K562 (cell line): ENCODE data around the gene PATE4. TPM values are rescaled to one million over a fixed set of nuclear protein-coding genes. Genes with fewer than 3 reads are reported as not detected.

Experiments used
- ATAC-seq: fragments of 200-7000 bp; cut with Tn5 transposase; 3 replicates; pipeline ENCODE4 v1.9.1; 2020; ENCODE audit warnings: moderate library complexity
- BruUV-seq: library from RNA; stranded (reverse); fragments of 400-500 nt; replicated peaks from 2 replicates; lab custom pipeline; 2021; lab: Mats Ljungman, UMichigan
- CTCF ChIA-PET: fragments of 300-600 bp; formaldehyde crosslinking; extraction: SDS; loops from one replicate; lab custom pipeline; 2021; ENCODE audit warnings: low intra/inter-chr PET ratio; lab: Yijun Ruan, JAX
- POLR2A ChIA-PET: fragments of 300-600, 350-650 bp; sonication (Branson Sonifier 250); formaldehyde crosslinking; extraction: SDS; loops from one replicate; lab custom pipeline; 2021; ENCODE audit warnings: antibody characterized with exemption, inconsistent platforms; lab: Yijun Ruan, JAX
- DNase-seq, 4 experiments: peaks; one replicate each; pipeline versions ENCODE4 v3.0.0 to v3.0.0-alpha.2; 2011 to 2018; ENCODE audit warnings: low spot score in 3 of 4, mixed read lengths in 3 of 4; ENCODE audit errors: extremely low read depth in 1 of 4
- FAIRE-seq: peaks from 2 replicates; lab custom pipeline; 2011; peaks lifted over from hg19 to GRCh38; lab: Jason Lieb, UNC
- H2AFZ ChIP-seq: 2 replicates; pipeline ENCODE4 v1.6.0; 2011; ENCODE audit warnings: low read depth, low read length, control low read depth, inconsistent platforms
- H3K27ac ChIP-seq: fragments of 200-600 bp; 3 replicates; pipeline ENCODE4 v1.8.0; 2011; ENCODE audit warnings: low read depth, mild to moderate bottlenecking, control low read depth, inconsistent platforms, low read length, moderate library complexity, mixed read lengths; ENCODE audit errors: extremely low read depth
- H3K27me3 ChIP-seq, 2 experiments: fragments of 300-600 bp in 1 of 2; 2 replicates in 1 of 2; 3 replicates in 1 of 2; pipeline versions ENCODE4 v1.6.0 to v1.8.0; 2011; ENCODE audit warnings: inconsistent platforms in 2 of 2, low read length in 2 of 2, mild to moderate bottlenecking in 1 of 2, mixed read lengths in 1 of 2, moderate library complexity in 1 of 2; ENCODE audit not compliant: control insufficient read depth in 2 of 2, insufficient read depth in 2 of 2
- H3K36me3 ChIP-seq: fragments of 300-600 bp; 3 replicates; pipeline ENCODE4 v1.8.0; 2011; ENCODE audit warnings: mild to moderate bottlenecking, low read length, inconsistent platforms; ENCODE audit not compliant: control insufficient read depth, insufficient read depth
- H3K4me1 ChIP-seq, 2 experiments: fragments of 200-600 bp in 1 of 2; replicated peaks in 1 of 2; 2 replicates in 1 of 2; 3 replicates in 1 of 2; pipeline versions ENCODE4 v1.5.1 to v1.8.0; 2011; ENCODE audit warnings: inconsistent platforms in 2 of 2, low read length in 2 of 2, mild to moderate bottlenecking in 1 of 2, mixed read lengths in 1 of 2, moderate library complexity in 1 of 2; ENCODE audit not compliant: control insufficient read depth in 2 of 2, insufficient read depth in 2 of 2
- H3K4me2 ChIP-seq: 2 replicates; pipeline ENCODE4 v1.6.1; 2011; ENCODE audit warnings: low read length, control low read depth, inconsistent platforms, mixed read lengths; ENCODE audit not compliant: insufficient read depth
- H3K4me3 ChIP-seq: fragments of 200-600 bp; sonication (generic), shearing (Covaris generic); 2 replicates; pipeline ENCODE4 v1.5.1; 2016; ENCODE audit warnings: control low read depth, inconsistent platforms
- H3K79me2 ChIP-seq: fragments of 200-600 bp; 3 replicates; pipeline ENCODE4 v1.8.0; 2011; ENCODE audit warnings: low read length, inconsistent platforms; ENCODE audit not compliant: control insufficient read depth, insufficient read depth
- H3K9ac ChIP-seq, 2 experiments: 2 replicates each; pipeline versions ENCODE4 v1.6.0 to v1.6.1; 2011; ENCODE audit warnings: low read depth in 2 of 2, low read length in 2 of 2, control low read depth in 1 of 2, inconsistent platforms in 1 of 2, mild to moderate bottlenecking in 1 of 2, mixed read lengths in 1 of 2; ENCODE audit not compliant: insufficient read depth in 1 of 2
- H3K9me1 ChIP-seq: one replicate; pipeline ENCODE4 v1.6.0; 2011; ENCODE audit warnings: inconsistent platforms, mild to moderate bottlenecking, low read length, moderate library complexity; ENCODE audit not compliant: control insufficient read depth, insufficient read depth
- H3K9me3 ChIP-seq: replicated peaks from 2 replicates; pipeline ENCODE4 v1.5.1; 2011; ENCODE audit warnings: low read depth, low read length, inconsistent platforms; ENCODE audit not compliant: control insufficient read depth, insufficient read depth
- H4K20me1 ChIP-seq: replicated peaks from 2 replicates; pipeline ENCODE4 v1.6.1; 2011; ENCODE audit warnings: low read length, inconsistent platforms, mixed read lengths; ENCODE audit not compliant: control insufficient read depth, insufficient read depth
- ARID1B ChIP-seq: fragments of 450-650 bp; IDR thresholded peaks from 2 replicates; pipeline ENCODE4 v1.6.1; 2016; ENCODE audit warnings: antibody characterized with exemption, mild to moderate bottlenecking, inconsistent platforms
- DDX20 ChIP-seq: fragments of 450-650 bp; IDR thresholded peaks from 2 replicates; pipeline ENCODE4 v1.6.1; 2016; ENCODE audit warnings: missing genetic modification characterization, low read depth, mild to moderate bottlenecking, missing compliant biosample characterization, moderate library complexity
- EP400 ChIP-seq: fragments of 450-650 bp; IDR thresholded peaks from 2 replicates; pipeline ENCODE4 v1.6.1; 2017; ENCODE audit warnings: antibody characterized with exemption, mild to moderate bottlenecking, moderate library complexity
- HBP1 ChIP-seq: fragments of 450-650 bp; formaldehyde crosslinking; IDR thresholded peaks from 2 replicates; pipeline ENCODE4 v1.4.0; 2022; ENCODE audit warnings: missing genetic modification characterization
- NCOA6 ChIP-seq: fragments of 450-650 bp; IDR thresholded peaks from 2 replicates; pipeline ENCODE4 v1.6.1; 2017; ENCODE audit warnings: mild to moderate bottlenecking
- NCOR1 ChIP-seq: fragments of 450-650 bp; IDR thresholded peaks from 2 replicates; pipeline ENCODE4 v1.6.1; 2016; ENCODE audit warnings: mild to moderate bottlenecking, moderate library complexity
- NFRKB ChIP-seq: fragments of 450-650 bp; IDR thresholded peaks from 2 replicates; pipeline ENCODE4 v1.6.1; 2016; ENCODE audit warnings: low read depth
- PURB ChIP-seq: sonication (generic); formaldehyde crosslinking; IDR thresholded peaks from 2 replicates; pipeline ENCODE4 v1.9.0; 2021; ENCODE audit warnings: low read depth, mild to moderate bottlenecking, missing genetic modification reagents
- SMAD4 ChIP-seq: fragments of 250-450 bp; sonication (Bioruptor Pico); conservative IDR thresholded peaks from 2 replicates; pipeline ENCODE4 v1.8.0; 2021; ENCODE audit warnings: inconsistent platforms, mild to moderate bottlenecking, moderate library complexity
- SRSF3 ChIP-seq: fragments of 200-400 bp; formaldehyde crosslinking; IDR thresholded peaks from 2 replicates; pipeline ENCODE4 v1.6.1; 2016; ENCODE audit warnings: mild to moderate bottlenecking, low read length, moderate library complexity; ENCODE audit not compliant: insufficient read depth
- ZNF12 ChIP-seq: sonication (generic); formaldehyde crosslinking; IDR thresholded peaks from 2 replicates; pipeline ENCODE4 v1.4.0; 2020; ENCODE audit warnings: mild to moderate bottlenecking, missing genetic modification reagents
- ZNF512 ChIP-seq: IDR thresholded peaks from 2 replicates; pipeline ENCODE4 v1.6.1; 2016; ENCODE audit warnings: missing genetic modification characterization, missing compliant biosample characterization
- ZNF551 ChIP-seq: fragments of 250-450 bp; sonication (Bioruptor Pico); IDR thresholded peaks from 2 replicates; pipeline ENCODE4 v1.5.0; 2021; ENCODE audit warnings: mild to moderate bottlenecking, moderate library complexity
- ZNF644 ChIP-seq: fragments of 200-800 bp; sonication (Bioruptor generic); IDR thresholded peaks from 2 replicates; pipeline ENCODE4 v1.6.1; 2016; ENCODE audit warnings: low read depth, missing genetic modification characterization, missing compliant biosample characterization
- WGBS: fragments of 100-300 bp; shearing (Covaris generic); methylation state at CpG from one replicate; pipeline ENCODE4 v1.1.6; 2016; ENCODE audit warnings: low coverage, mixed read lengths; ENCODE audit not compliant: insufficient coverage; ENCODE audit errors: missing lambda C conversion rate; 5-methylcytosine and 5-hydroxymethylcytosine counted together
- in situ Hi-C: fragments of 300-500 bp; cut with MboI; formaldehyde crosslinking; loops from 4 replicates; pipeline ENCODE4 v1.15.0; 2018; ENCODE audit warnings: inconsistent platforms, mixed read lengths
- intact Hi-C: fragments of 100-400 bp; cut with micrococcal nuclease; formaldehyde crosslinking; loops from 2 replicates; pipeline ENCODE4 v1.14.2; 2022
- polyA plus RNA-seq, 8 experiments: library from polyadenylated mRNA; depleted of rRNA in 4 of 8; stranded (reverse) in 5 of 8; unstranded in 3 of 8; fragments of >200 nt; fragmentation: Nextera tagmentation in 2 of 8; fragmentation: Illumina TruSeq in 1 of 8; extraction: Ambion mirVana in 2 of 8; extraction: Trizol in 1 of 8; gene quantifications; 2 replicates each; pipeline versions ENCODE4 v1.2.1 to v1.2.3, GENCODE V29; 2011 to 2014; ENCODE audit warnings: inconsistent platforms in 1 of 8, missing spikeins in 1 of 8
- total RNA-seq, 7 experiments: library from RNA; depleted of rRNA in 6 of 7; stranded (reverse); fragments of >200 nt in 6 of 7; fragmentation: Illumina TruSeq in 2 of 7; extraction: Trizol in 2 of 7; gene quantifications; 2 replicates each; pipeline versions ENCODE4 v1.2.1 to v1.2.3, GENCODE V29; 2011 to 2021; ENCODE audit warnings: low replicate concordance in 1 of 7
- TF ChIP-seq, protein P1 (sequence below), 2 experiments: fragments of 450-650 bp; IDR thresholded peaks; 2 replicates each; pipeline ENCODE4 v1.6.1; 2016
- TF ChIP-seq, protein P2 (sequence below): fragments of 250-450 bp; sonication (Bioruptor Pico); IDR thresholded peaks from 2 replicates; pipeline ENCODE4 v1.6.1; 2021; ENCODE audit warnings: mild to moderate bottlenecking

The PATE4 gene
- total and polyA plus RNA-seq, 9 of the 15 experiments (the other 6 are each of a cell fraction or from before 2014, with no cell fraction given) = not detected

DNA sequence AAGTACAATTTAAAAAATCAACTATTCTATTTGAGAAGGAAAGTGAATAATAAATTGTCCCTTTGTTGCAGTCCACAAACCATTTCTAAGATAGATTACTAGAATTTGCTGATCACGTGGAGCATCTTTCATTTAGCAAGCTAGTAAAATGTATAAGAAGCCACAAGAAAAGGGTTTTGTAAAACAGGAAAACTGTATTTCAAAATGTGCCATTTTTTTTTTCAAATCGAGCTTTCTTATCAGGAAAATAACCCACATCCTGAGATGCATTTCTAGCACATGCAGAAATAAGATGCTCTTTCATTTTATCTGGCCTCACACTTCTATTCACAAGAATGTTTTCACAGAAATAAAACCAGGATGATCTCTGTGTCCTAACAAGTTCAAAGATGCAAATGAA, 48.4 kb upstream of the PATE4 start:
- no peaks in the 10 kb centered on the region for H3K36me3 ChIP-seq
- H3K27ac ChIP-seq = no peak overlapping the region
- in situ Hi-C loops = no loop called here
- no peaks in the 10 kb centered on the region for H3K4me1 ChIP-seq
- H3K27me3 ChIP-seq = no peaks in the 10 kb centered on the region
- TF ChIP-seq PURB (CRISPR knock-in tag) (no peak), ARID1B (no peak), ZNF644 (tag) (no peak), NFRKB (no peak), ZNF551 (CRISPR knock-in tag) (no peak), NCOR1 (no peak), NCOA6 (no peak), DDX20 (tag) (no peak), SRSF3 (no peak), HBP1 (CRISPR knock-in tag) (no peak), SMAD4 (CRISPR knock-in tag) (no peak), EP400 (no peak), ZNF512 (no peak), ZNF12 (CRISPR knock-in tag) (no peak)
- TF ChIP-seq, protein P1, sequence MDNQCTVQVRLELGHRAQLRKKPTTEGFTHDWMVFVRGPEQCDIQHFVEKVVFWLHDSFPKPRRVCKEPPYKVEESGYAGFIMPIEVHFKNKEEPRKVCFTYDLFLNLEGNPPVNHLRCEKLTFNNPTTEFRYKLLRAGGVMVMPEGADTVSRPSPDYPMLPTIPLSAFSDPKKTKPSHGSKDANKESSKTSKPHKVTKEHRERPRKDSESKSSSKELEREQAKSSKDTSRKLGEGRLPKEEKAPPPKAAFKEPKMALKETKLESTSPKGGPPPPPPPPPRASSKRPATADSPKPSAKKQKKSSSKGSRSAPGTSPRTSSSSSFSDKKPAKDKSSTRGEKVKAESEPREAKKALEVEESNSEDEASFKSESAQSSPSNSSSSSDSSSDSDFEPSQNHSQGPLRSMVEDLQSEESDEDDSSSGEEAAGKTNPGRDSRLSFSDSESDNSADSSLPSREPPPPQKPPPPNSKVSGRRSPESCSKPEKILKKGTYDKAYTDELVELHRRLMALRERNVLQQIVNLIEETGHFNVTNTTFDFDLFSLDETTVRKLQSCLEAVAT (IDR thresholded peaks at IDR 0.05) = no peak
- TF ChIP-seq, protein P2, sequence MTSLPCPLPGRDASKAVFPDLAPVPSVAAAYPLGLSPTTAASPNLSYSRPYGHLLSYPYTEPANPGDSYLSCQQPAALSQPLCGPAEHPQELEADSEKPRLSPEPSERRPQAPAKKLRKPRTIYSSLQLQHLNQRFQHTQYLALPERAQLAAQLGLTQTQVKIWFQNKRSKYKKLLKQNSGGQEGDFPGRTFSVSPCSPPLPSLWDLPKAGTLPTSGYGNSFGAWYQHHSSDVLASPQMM (CRISPR knock-in tag) = no peak
- TF ChIP-seq, all 486 proteins: peak for 0
- ChIA-PET POLR2A (no interaction called here), CTCF (no interaction called here)
- intact Hi-C loops = no loop called here
- H3K79me2 ChIP-seq = no peaks in the 10 kb centered on the region
- no peak overlapping the region for H3K9ac ChIP-seq
- H3K9me1 ChIP-seq = no peaks in the 10 kb centered on the region
- no peak overlapping the region for H3K4me2 ChIP-seq
- DNase-seq (no peak), FAIRE-seq (no peak), ATAC-seq (no peak)
- no TSS peak for BruUV-seq
- H3K9me3 ChIP-seq = no peaks in the 10 kb centered on the region
- H2AFZ ChIP-seq = no peak overlapping the region
- WGBS = 0% methylated on average over 2 of the region's 2 CpGs
- no peaks in the 10 kb centered on the region for H4K20me1 ChIP-seq
- no peak overlapping the region for H3K4me3 ChIP-seq
